HEK293 (cell line): ENCODE measurements around the gene EIF4A3.

Source experiments
- CTCF ChIA-PET: fragments of 350-600 bp; formaldehyde crosslinking; extraction: SDS; loops from one replicate; lab custom pipeline; 2021; ENCODE audit warnings: antibody characterized with exemption; lab: Yijun Ruan, JAX
- POLR2A ChIA-PET: fragments of 300-600 bp; formaldehyde crosslinking; extraction: SDS; loops from one replicate; lab custom pipeline; 2020; ENCODE audit warnings: antibody characterized with exemption, inconsistent platforms; lab: Yijun Ruan, JAX
- H3K27ac ChIP-seq: fragments of 200-500 bp; sonication (Bioruptor generic); 2 replicates; pipeline ENCODE4 v1.5.1; 2014; ENCODE audit warnings: low read depth, low read length, control low read depth, inconsistent platforms; ENCODE audit errors: extremely low read depth
- H3K36me3 ChIP-seq, 2 experiments: fragments of 200-500 bp in 1 of 2; sonication (Bioruptor generic) in 1 of 2; 1 replicate in 1 of 2; 2 replicates in 1 of 2; pipeline ENCODE4 v1.5.1; 2014 to 2017; ENCODE audit warnings: inconsistent platforms in 2 of 2, low read length in 2 of 2; ENCODE audit not compliant: control insufficient read depth in 2 of 2, insufficient read depth in 1 of 2
- H3K4me1 ChIP-seq: fragments of 200-500 bp; sonication (Bioruptor generic); 2 replicates; pipeline ENCODE4 v1.5.1; 2014; ENCODE audit warnings: mild to moderate bottlenecking, low read length, inconsistent platforms; ENCODE audit not compliant: control insufficient read depth, insufficient read depth
- H3K4me3 ChIP-seq: 2 replicates; pipeline ENCODE4 v1.5.1; 2011; ENCODE audit warnings: low read depth, mild to moderate bottlenecking, control low read depth, low read length, moderate library complexity
- H3K9me3 ChIP-seq: fragments of 200-500 bp; sonication (Bioruptor generic); 2 replicates; pipeline ENCODE4 v1.5.1; 2014; ENCODE audit warnings: low read depth, low read length, inconsistent platforms; ENCODE audit not compliant: control insufficient read depth, insufficient read depth
- BCL11A ChIP-seq: fragments of 450-650 bp; formaldehyde crosslinking; IDR thresholded peaks from 2 replicates; pipeline ENCODE4 v1.5.1; 2016; ENCODE audit warnings: low read depth, missing biosample characterization, missing genetic modification characterization
- ELK4 ChIP-seq: IDR thresholded peaks from 2 replicates; pipeline ENCODE4 v1.6.1; 2011; ENCODE audit warnings: mild to moderate bottlenecking, low read depth, low read length, borderline replicate concordance
- GFI1B ChIP-seq: fragments of 450-650 bp; formaldehyde crosslinking; IDR thresholded peaks from 2 replicates; pipeline ENCODE4 v1.5.1; 2016; ENCODE audit warnings: missing biosample characterization, missing genetic modification characterization
- HOXA7 ChIP-seq: sonication (generic); formaldehyde crosslinking; IDR thresholded peaks from 2 replicates; pipeline ENCODE4 v1.8.1; 2022; ENCODE audit warnings: missing genetic modification reagents, borderline replicate concordance
- PRDM6 ChIP-seq: fragments of 450-650 bp; formaldehyde crosslinking; IDR thresholded peaks from 2 replicates; pipeline ENCODE4 v1.5.1; 2017; ENCODE audit warnings: missing biosample characterization, missing genetic modification characterization
- SCRT2 ChIP-seq: fragments of 450-650 bp; formaldehyde crosslinking; IDR thresholded peaks from 2 replicates; pipeline ENCODE4 v1.5.1; 2016; ENCODE audit warnings: missing biosample characterization, missing genetic modification characterization
- SP3 ChIP-seq: fragments of 450-650 bp; formaldehyde crosslinking; IDR thresholded peaks from 2 replicates; pipeline ENCODE4 v1.5.1; 2016; ENCODE audit warnings: missing biosample characterization, missing genetic modification characterization
- WT1 ChIP-seq: fragments of 450-650 bp; formaldehyde crosslinking; IDR thresholded peaks from 2 replicates; pipeline ENCODE4 v1.5.1; 2016; ENCODE audit warnings: missing biosample characterization, missing genetic modification characterization
- ZNF148 ChIP-seq: fragments of 450-650 bp; formaldehyde crosslinking; IDR thresholded peaks from 2 replicates; pipeline ENCODE4 v1.5.0; 2017; ENCODE audit warnings: missing biosample characterization, missing genetic modification characterization, borderline replicate concordance
- ZNF2 ChIP-seq: fragments of 450-650 bp; formaldehyde crosslinking; IDR thresholded peaks from 2 replicates; pipeline ENCODE4 v1.5.1; 2016; ENCODE audit warnings: missing biosample characterization, missing genetic modification characterization
- ZNF202 ChIP-seq: fragments of 450-650 bp; formaldehyde crosslinking; IDR thresholded peaks from 2 replicates; pipeline ENCODE4 v1.5.1; 2016; ENCODE audit warnings: missing biosample characterization, missing genetic modification characterization, borderline replicate concordance
- ZNF24 ChIP-seq: fragments of 450-650 bp; formaldehyde crosslinking; IDR thresholded peaks from 2 replicates; pipeline ENCODE4 v1.5.1; 2016; ENCODE audit warnings: missing biosample characterization, missing genetic modification characterization
- ZNF26 ChIP-seq: fragments of 450-650 bp; formaldehyde crosslinking; IDR thresholded peaks from 2 replicates; pipeline ENCODE4 v1.5.1; 2016; ENCODE audit warnings: missing biosample characterization, missing genetic modification characterization
- ZNF560 ChIP-seq: fragments of 450-650 bp; formaldehyde crosslinking; IDR thresholded peaks from 2 replicates; pipeline ENCODE4 v1.5.1; 2017; ENCODE audit warnings: missing biosample characterization, missing genetic modification characterization, borderline replicate concordance
- ZNF654 ChIP-seq: fragments of 450-650 bp; formaldehyde crosslinking; IDR thresholded peaks from 2 replicates; pipeline ENCODE4 v1.5.1; 2016; ENCODE audit warnings: low read depth, missing biosample characterization, missing genetic modification characterization

Gene EIF4A3

GRCh38 chr17:80119839-80120238, 27.1 kb downstream of the EIF4A3 start (continued):
- TF ChIP-seq PRDM6 (no peak), ZNF2 (tag by site-specific recombination) (no peak), SP3 (tag by site-specific recombination) (no peak), BCL11A (no peak), ELK4 (no peak)

GRCh38 chr17:80119271-80119791, 27.6 kb downstream of the EIF4A3 start:
- POLR2A ChIA-PET: interaction anchor here (1.2 to 1.4 kb wide), 2 partner anchors 10 to 18 kb away, joined by 3 read pairs; partner anchors contain the start of gene GAA

GRCh38 chr17:80118601-80119270, 28.2 kb downstream of the EIF4A3 start:
- Histone ChIP-seq H3K4me3 (no peak overlapping the region), H3K9me3 (no peaks in the 10 kb centered on the region), H3K4me1 (no peaks in the 10 kb centered on the region), H3K27ac (no peak overlapping the region), H3K36me3 (peaks cover 0 to 13% of the 10 kb centered on the region in 2 experiments; a peak in 1 of 3 replicates)
- POLR2A ChIA-PET: interaction anchor here (1.2 to 2.7 kb wide), 3 partner anchors 10 to 27 kb away, joined by 3 to 6 read pairs (median 3); partner anchors contain the start of gene GAA
- no peak for TF ChIP-seq ZNF26 (tag by site-specific recombination)
- TF ChIP-seq HOXA7 (CRISPR knock-in tag): no peak
- no peak for TF ChIP-seq ZNF24 (tag by site-specific recombination)
- TF ChIP-seq ZNF654 (tag by site-specific recombination): no peak
- no peak for TF ChIP-seq ZNF202 (tag by site-specific recombination)
- TF ChIP-seq ZNF148 (tag by site-specific recombination): no peak
- CTCF ChIA-PET: interaction anchor here (0.9 to 1.0 kb wide), 2 partner anchors 8 to 48 kb away, joined by 3 to 6 read pairs; no protein-coding TSS in a partner anchor

More at GRCh38 chr17:80119271-80119791, 27.6 kb downstream of the EIF4A3 start:
- no peak for TF ChIP-seq GFI1B
- no peak for TF ChIP-seq WT1 (tag by site-specific recombination)
- no peak for TF ChIP-seq ZNF560 (tag by site-specific recombination)
- TF ChIP-seq SCRT2 (tag by site-specific recombination): peak; percentile 54
- CTCF ChIA-PET: interaction anchor here (0.9 kb wide), 1 partner anchor 48 kb away, joined by 3 read pairs; no protein-coding TSS in a partner anchor
- Histone ChIP-seq H3K27ac (no peak overlapping the region), H3K36me3 (peaks cover 0 to 13% of the 10 kb centered on the region in 2 experiments; a peak in 1 of 3 replicates), H3K4me1 (no peaks in the 10 kb centered on the region), H3K4me3 (no peak overlapping the region), H3K9me3 (no peaks in the 10 kb centered on the region)
